Right kidney (tissue), 1 donor: Measurements from ENCODE around the gene CMTM1.
"Not testable (repeated sequence)": the region's sequence is repeated elsewhere in the genome, so short reads cannot be mapped to it uniquely, and the experiment has no call there.

Experiments used
- DNase-seq: peaks from one replicate; pipeline ENCODE4 v3.0.0-alpha.2; 2016

The CMTM1 gene

DNA sequence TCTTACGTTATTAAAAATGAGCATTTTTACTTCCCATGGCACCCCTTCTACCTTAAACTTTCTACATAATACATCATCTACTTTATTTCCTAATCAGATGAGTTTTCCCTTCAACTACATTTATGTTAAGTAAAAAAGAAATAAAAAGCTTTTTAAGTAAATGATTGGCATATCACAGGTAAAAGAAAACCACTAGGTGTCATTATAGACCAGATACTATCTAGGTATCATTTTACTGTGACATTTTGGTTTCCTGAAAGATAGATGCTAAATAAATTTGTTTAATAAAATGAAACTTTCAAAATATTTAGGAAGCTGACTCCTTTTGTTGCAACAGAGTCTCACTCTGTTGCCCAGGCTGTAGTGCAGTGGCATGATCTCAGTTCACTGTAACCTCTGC lies 3.8 kb upstream of the CMTM1 start:
- no peak for DNase-seq

DNA sequence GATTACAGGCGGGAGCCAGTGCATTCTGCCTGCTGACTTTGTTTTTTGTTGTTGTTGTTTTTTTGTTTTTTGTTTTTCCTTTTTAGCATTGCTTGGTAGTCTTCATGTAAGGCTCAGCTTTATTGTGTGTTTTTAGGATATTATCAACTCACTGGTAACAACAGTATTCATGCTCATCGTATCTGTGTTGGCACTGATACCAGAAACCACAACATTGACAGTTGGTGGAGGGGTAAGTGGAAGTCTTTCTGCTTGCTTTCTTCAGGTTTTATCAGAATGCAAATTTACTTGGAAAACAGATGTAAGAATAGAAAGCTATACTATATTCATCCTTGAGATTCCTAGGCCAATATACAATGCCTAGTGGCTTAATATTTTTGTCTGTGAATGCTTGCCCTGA lies 3.3 kb upstream of the CMTM1 start:
- DNase-seq, result no peak

DNA sequence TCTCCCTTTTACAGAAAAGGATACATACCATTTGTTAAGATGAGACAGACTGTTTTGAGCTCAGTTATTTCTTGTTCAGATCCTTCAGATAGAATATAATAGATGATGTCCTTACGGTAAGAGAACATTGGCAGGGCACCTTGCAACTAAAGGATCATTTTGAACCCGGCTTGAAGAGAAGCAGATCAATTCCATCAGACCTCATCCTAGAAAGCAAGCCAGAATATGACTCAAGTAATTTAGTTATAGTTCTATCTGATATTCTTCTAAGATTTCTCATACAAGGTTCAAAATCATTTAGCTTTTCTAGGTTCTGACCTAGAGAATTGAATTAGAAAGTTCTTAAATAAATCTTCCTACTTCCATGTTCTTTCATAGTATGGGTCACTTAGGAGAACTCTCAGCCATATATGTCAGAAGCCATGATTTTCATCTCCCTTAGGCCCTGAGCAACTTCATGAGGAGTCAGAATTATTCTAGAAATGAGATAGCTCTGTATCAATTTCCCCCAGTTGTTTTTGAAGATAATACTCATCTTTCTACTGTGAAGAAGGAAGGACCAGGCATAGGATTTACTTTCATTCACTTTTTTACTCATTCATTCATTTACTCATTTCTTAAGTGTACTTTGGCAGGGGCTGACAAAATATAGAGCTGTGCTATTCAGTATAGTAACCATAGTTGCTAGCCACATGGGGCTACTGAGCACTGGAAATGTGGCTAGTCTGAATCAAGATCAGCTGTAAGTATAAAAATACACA lies 2.5 kb upstream of the CMTM1 start:
- DNase-seq, result no peak

DNA sequence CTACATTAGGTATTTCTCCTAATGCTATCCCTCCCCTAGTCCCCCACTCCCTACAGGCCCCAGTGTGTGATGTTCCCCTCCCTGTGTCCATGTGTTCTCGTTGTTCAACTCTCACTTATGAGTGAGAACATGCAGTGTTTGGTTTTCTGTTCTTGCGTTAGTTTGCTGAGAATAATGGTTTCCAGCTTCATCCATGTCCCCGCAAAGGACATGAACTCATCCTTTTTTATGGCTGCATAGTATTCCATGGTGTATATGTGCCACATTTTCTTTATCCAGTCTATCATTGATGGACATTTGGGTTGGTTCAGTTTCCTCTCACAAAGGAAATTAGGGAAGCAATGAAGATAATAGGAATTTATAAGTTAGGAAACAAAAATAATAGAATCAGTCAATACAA lies 1.0 kb downstream of the CMTM1 start:
- not testable (repeated sequence) for DNase-seq

DNA sequence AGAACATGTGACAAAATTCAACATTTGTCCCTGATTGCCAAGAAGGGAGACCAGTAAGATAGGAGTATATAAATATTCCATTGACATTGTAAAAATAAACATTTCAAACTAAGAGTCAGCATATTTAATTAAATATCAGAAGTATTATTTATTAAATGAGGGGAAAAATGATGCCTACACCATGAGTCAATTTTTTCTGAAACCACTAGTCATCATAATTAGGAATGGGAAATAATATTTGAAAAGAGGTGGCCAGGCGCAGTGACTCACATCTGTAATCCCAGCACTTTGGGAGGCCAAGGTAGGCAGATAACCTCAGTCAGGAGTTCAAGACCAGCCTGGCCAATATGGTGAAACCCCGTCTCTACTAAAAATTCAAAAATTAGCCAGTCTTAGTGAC lies 2.1 kb downstream of the CMTM1 start:
- DNase-seq, result no peak

DNA sequence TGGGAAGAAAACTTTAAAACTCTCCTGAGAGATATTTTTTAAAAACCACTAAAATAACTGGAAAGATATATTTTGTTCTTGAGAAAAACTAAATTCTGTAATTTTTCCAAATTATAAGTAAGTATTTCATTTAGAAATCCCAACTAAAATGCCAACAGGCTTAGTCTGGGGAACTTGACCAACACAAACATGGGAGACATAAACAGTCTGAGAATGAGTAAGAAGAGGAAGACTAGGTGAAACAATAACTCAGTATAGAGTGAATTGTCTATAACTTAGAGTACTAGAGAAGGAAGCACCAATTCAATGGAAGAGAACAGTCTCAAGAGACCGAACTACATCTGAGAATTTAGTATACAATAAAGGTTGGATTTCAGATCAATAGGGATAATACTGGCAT lies 2.9 kb downstream of the CMTM1 start:
- no peak for DNase-seq

DNA sequence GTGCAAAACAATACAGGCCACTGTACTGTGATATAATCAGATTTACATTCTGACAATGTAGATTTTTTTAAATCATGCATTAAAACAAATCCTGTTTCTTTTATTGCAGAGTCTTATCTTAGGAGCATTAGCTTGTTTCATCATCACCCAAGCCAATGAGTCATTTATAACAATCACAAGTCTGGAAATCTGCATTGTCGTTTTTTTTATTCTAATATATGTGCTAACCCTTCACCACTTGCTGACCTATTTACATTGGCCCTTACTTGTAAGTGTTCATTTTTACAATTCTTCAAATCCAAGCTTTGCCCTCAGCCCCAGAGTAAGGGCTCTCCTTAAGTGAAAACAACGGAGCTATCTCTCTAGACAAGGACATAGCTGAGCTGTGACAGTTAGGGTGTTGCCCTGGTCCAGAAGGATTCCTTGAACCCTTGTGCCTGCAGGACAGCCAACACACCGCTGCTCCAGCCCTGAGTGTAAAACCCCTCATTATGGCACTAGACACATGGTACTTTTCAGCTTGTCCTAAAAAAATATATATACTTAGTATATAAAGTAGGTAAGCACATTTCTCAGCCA lies 3.7 kb downstream of the CMTM1 start:
- DNase-seq, result no peak

DNA sequence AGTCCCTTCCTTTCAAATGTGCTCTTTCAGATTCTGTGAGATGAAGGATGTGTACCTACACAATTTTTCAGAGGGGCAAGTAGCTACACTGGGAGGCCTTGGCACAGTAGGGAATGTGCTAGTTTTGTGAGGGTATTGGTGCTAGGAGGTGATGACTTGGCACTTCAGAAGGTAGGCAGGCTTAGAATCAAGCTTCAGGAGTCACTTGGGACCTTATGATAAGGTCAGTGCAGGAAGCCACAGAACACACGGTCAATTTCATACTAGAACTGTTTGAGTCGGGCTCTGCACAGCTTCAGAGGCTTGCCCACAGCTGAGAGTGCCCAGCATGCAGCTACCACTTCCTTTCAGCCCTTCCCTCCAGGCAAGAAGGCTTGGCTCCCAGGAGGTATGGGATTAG lies 6.1 kb downstream of the CMTM1 start:
- no peak for DNase-seq

DNA sequence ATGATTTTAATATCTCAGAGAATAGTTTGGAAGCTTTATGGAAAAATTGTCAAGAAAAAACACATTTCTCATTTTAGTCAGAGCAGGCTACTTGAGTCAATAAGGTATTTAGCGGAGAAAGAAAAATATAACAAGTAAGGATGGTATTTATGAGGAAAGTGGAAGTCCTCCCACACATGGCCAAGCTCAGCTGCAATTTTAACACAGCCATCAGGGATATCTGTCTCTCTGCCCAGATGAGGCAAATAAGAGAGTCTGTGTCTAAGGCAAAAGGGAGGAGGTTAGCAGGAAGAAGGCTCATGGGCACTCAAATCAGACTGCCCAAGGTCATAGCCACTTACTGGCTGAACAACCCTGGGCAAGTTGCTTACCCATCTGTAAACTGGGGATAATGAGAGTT lies 7.8 kb downstream of the CMTM1 start:
- DNase-seq, result no peak

DNA sequence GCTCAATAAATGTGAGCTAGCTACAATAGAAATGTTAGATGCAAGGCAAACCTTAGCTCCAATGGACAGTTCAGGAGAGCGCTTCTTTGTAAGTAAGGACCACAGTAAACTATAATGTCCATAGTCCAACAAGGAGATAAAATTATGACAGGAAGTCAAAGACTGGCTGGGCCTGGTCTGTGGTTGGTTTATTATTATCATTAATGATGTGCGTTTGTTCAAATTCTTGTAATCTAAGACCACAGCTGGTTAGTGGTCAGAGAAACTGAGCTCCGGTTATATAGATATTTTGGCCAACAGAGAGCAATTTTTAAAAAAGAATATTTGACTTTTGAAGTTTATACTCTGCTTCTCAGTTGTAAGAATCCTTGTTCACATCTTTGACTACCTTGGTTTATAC lies 8.3 kb downstream of the CMTM1 start:
- DNase-seq, result no peak

DNA sequence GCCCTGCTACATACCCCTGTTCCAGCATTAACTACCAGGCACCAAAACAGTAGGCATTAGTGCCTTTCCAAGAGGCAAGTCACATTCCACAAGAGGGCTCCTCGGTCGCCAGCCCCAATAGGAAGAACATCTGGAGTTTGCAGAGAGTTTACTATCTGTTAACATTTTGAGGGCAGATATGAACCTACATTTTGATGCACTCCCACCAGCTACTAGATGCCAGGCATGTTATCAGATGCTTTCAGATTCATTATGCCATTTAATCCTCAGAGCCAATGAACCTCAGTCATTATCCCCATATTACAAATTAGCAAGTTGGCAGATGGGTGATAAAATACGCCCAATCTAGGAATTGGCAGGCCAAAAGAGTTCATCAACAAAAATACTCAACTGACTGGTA lies 8.8 kb downstream of the CMTM1 start:
- no peak for DNase-seq

DNA sequence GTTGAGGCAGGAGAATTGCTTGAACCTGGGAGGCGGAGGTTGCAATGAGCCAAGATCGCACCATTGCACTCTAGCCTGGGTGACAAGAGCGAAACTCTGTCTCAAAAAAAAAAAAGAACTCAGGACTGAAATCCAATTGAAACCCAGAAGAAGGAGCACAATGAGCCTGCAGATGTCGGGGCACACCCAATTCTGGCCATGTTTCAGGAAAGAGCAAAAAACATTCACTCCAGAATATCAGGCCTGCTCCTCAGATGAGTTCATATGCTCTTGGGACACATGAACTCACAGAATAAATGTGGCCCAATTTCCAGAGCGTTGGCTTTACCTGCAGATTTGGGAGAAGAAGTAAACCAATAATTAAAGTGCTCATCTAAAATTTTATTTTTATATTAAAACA lies 10.1 kb downstream of the CMTM1 start:
- no peak for DNase-seq

DNA sequence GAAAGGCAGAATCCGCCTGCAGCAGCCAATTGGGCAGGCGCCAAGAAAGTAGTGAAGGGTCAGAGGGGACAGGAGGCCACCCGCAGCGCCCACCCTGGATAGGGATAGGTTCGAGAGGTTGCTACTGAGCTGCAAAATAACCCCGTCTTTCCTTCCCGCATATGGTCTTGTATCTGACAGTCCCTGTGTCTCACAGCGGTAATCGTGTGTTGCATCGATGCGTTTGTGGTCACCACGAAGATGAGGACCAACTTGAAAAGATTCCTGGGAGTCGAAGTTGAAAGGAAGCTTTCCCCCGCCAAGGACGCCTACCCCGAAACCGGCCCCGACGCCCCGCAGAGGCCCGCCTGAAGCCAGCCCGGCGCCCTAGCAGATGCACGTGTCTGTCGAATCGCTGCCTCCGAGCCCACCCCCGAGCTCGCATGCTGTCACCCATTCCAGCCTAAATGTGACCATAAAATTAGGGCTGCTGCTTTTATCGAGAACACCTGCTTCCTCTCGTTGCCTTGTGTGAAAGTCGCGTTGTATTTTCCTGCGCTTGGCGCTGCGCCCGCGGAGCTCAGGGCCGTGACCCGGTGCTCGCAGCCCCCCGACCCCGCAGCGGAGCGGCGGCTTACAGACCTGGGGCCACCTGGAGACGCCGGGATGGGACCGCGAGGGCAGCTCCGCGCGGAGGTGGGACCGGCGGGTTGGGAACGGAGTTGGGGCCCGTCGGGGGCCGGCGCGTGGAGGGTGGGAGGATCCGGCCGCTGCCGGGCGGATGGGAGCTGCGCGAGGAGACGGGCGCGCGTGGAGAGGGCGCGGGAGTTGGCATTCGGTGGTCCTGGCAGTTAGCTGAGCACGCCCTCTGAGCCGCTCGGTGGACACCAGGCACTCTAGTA lies 12.7 kb downstream of the CMTM1 start, which contains the start of gene CMTM2:
TSS of gene CMTM2 (plus strand) at position 813 of the 881 bp plus-strand sequence. CDS start 145 bp downstream, outside the sequence.
- peak; percentile 60 for DNase-seq

DNA sequence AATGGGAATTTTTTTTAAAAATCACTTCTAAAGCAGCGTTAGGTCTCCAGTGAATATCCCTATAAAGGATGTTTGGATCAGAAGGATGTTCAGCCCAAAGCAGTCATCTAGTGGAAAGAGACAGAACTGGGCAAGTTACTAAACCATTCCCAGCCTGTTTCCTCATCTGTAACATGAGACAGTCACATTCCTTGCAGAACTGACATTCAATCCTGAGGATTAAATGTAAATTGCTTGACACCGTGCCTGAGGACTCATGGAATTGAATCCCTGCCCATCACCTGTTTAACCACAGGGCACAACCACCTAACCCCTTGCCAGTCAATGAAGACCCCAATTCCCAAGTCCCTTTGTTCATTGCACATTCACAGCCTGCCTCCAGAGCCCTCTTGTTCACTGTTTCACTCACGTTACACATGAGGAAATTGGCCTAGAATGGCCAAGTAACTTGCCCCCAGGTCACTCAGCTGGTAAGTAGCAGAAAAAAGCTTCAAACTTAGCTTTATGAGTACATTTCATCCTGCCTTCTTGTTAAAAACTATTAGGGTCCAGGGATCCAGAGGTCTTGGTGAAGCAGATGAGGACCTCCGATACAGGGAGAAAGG lies 14.5 kb downstream of the CMTM1 start:
- peak; percentile 17 for DNase-seq

DNA sequence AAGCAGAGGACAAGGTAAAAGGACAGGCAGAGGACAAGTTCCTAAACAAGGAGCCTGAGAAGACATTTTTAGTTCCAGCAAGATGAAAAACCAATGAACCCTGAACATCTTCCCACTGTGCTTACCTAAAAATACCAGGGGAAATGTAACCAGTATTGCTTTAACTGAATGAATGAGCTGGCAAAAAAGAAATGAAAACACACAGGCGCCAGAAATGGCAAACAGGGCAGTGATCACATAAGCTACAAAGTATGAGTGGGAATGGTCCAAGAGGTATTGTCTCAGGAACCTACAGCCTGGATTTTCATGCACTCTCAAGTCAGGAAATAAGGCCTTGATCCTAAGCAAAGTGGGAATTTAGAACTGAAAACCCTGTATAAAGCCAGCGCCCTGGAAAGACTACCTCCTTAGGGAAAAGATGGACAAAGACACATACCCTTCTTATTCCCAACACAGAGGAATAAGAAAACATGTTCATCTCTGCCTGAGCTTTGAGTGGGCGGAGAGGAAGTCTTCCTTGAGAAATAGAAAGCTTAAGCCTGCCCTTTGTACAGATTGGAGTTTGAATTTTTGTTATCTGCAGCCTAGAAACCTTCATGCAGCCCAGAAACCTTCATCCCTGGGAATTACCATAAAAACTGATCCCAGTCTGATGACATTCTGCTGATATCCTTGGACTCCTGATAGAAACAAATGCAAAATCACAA lies 15.2 kb downstream of the CMTM1 start:
- DNase-seq, result no peak

DNA sequence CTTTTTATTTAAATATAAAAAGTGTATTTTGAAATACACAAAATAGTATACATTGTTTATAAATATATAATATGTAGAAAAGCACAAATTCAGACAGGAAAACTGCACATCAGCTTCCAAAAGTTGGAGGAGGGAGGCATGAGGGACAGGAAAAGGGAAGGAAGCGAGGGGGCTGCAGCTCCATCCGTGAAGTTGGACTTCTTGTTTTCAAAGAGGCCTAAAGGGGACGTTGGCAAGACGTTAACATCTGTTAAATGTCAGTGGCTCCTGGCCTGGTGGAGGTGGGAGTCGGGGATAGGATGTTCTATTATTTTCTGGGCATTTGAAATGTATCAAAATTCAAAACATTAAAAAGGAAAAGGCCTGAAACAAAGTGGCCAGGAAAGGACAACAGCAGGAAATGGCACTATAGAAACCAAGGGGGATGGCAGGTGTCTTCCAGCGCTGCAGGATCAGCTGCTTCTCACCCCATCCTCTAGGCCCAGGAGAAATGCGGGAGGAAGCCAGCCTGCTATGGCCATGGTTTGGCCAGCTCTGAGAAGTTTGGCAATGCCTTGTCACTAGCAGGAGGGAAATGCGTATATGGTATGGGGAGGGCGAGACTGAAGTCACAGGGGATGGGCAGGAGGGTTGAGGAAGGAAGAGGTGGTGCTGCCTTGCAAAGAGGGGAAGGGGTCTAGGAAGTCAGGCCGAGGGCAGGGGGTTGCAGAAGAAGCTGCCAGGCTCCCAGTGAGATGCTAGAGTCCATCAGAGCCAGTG lies 19.4 kb downstream of the CMTM1 start:
- DNase-seq, result no peak

DNA sequence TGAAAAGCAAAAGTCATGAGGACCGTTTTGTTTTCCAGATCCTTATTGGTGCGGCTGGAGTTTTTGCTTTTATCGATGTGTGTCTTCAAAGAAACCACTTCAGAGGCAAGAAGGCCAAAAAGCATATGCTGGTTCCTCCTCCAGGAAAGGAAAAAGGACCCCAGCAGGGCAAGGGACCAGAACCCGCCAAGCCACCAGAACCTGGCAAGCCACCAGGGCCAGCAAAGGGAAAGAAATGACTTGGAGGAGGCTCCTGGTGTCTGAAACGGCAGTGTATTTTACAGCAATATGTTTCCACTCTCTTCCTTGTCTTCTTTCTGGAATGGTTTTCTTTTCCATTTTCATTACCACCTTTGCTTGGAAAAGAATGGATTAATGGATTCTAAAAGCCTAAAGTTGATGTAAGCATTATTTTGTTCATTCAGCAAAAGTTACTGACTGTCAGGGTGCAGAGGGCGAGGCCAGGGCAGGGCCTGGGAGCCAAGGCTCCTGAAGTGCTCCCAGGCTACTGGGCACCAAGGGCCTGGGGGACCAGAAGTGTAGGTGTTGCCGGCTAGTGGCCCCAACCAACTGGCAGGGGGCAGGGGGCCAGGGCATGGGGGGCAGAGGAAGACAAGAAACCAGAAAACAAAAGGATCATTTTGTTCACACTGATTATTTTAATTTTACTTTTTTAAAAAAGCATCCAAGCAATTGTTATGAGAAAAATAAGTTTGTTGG lies 21.8 kb downstream of the CMTM1 start:
- no peak for DNase-seq

DNA sequence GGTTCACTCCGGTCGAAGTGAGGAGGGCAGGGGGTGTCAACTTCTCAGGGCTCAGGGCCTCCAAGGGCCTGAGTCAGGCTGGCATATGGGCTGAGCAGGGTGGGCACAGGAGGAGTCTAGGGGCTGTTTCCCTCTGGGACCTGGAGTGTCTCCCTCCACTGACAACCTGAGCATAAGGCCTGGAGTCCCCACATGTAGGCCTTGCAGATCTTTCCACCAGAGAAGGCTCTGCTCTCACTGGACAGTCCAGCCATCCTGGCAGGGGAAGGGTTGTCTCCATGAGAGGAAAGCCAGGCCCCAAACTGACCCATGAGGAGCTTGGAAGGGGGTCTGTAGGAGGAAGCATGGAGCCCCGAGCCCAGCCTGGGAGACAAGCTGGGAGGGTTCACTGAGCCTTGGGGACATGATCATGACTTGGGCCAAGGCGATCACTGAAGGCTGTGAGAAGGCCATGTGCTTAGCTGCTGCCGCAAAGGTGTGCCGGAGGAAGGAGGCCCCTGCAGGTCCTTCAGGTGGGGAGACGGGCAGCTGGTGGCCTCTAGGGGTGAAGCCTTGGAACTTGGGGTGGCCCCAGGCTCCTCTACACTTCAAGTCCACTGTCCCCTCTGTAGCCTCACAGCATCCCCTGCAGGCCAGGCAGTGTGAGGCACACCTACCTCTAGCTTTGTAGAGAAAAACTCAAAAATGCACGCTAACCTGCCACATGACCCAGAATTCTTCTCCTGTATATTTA lies 22.9 kb downstream of the CMTM1 start:
- DNase-seq, result no peak

DNA sequence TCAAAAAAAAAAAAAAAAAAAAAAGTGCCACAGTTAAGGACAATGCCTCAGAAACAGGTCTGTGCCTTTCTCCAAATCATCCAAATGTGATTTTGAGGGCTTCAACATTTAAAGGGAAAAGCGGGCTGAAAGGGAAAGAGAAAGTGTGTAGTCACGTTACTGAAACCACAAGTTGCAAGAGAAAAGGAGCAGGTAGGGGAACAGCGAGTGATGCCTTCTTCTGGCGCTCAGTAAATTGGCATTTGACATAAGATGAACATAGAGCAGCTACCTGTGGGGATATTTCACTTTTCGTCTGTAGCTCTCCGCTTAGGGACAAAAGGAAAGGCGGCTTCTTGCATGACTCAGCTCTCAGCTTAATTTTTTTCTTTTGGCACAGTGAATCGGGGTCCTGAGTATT lies 24.1 kb downstream of the CMTM1 start:
- DNase-seq, result no peak

DNA sequence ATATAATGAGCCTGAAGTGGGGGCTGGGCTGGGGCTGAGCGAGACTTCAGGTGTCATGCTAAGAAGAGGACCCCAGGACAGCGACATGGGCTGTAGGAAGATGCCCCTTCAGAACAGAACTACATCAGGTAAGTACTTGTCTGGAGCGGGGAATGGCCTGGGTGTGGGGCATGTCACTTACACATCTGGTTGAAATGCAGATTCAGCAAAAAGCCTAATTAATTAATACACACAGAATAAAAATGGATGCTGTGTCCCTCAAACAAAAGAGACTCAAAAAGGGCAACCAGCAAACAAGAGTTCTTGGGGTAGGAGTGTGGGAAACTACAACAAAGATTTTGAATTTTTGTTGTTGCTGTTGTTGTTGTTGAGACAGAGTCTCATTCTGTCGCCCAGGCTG lies 24.8 kb downstream of the CMTM1 start:
- DNase-seq, result no peak
